Measurements from ENCODE around the gene HOPX. TPM values are rescaled to one million over a fixed set of nuclear protein-coding genes. Genes with fewer than 3 reads are reported as not detected.
"Not testable (repeated sequence)": the region's sequence is repeated elsewhere in the genome, so short reads cannot be mapped to it uniquely, and the experiment has no call there.

The HOPX gene
- total RNA-seq, 1 donor from 2014 or later = not detected

DNA sequence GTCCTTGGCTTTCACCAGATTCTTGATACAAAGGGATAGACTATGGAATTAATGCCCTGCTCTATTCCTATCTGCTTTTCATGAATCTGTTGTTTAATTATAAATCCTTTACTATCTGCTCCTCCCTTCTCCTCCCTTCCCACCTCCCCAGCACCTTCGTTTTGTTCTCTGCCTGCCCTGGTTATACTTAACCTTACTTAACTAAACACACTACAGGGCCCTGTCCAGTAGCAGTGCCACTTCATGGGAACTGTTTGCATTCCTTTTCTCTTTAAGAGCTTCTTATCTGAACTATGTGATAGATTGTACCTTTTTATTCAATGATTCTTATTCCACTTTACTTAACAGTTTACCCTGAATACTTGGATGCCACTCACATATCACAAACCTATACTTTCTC lies 830 bp downstream of the HOPX start:
- TF ChIP-seq, protein P1, sequence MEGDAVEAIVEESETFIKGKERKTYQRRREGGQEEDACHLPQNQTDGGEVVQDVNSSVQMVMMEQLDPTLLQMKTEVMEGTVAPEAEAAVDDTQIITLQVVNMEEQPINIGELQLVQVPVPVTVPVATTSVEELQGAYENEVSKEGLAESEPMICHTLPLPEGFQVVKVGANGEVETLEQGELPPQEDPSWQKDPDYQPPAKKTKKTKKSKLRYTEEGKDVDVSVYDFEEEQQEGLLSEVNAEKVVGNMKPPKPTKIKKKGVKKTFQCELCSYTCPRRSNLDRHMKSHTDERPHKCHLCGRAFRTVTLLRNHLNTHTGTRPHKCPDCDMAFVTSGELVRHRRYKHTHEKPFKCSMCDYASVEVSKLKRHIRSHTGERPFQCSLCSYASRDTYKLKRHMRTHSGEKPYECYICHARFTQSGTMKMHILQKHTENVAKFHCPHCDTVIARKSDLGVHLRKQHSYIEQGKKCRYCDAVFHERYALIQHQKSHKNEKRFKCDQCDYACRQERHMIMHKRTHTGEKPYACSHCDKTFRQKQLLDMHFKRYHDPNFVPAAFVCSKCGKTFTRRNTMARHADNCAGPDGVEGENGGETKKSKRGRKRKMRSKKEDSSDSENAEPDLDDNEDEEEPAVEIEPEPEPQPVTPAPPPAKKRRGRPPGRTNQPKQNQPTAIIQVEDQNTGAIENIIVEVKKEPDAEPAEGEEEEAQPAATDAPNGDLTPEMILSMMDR (conservative IDR thresholded peaks at IDR 0.05; ENCODE audit: low read depth, low read length) = no peak
- DNase-seq (ENCODE audit: low read depth) = no peak

DNA sequence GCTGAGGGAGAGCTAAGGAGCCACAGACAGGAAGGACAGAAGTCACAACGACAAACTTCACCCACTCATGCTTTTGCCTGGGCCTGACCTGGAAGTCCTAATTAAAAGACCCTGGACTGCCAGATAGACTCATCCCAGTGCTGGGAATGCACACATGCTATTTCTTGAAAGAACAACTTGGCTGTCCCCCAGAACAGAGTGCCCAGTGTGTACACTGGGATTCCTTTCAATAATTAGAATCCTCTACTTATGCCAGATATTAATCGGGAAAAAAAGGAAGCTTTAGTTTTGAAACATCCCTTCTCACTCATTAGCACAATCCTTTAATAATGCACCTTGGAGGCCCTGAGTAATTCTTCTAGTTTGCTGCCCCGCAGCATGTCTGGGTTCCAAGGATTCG lies 3.4 kb downstream of the HOPX start:
- TF ChIP-seq, protein P1 (conservative IDR thresholded peaks at IDR 0.05; ENCODE audit: low read depth, low read length) = no peak
- no peak for DNase-seq (ENCODE audit: low read depth)
- no peak overlapping the region for H3K4me3 ChIP-seq (ENCODE audit: low read depth, low read length)

More for the DNA sequence above, 830 bp downstream of the HOPX start:
- H3K4me3 ChIP-seq (ENCODE audit: low read depth, low read length) = no peak overlapping the region

DNA sequence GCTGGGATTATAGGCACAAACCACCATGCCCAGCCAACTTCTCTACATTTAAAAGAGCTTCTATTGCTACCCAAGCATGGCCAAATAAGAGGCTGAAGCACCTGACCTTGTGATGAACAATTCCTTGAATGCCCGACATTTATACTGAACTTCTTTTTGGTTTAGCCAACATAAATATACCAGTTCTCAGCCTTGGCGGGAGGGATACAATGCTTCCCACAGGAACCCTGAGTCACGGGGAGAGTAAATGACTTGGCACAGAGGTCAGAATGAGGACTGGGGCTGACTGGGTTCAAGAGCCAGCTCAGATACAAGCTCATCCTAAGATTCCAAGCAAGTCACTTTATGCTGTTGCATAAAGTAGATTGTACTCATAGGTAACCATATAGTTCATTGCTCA lies 6.1 kb downstream of the HOPX start:
- H3K4me3 ChIP-seq (ENCODE audit: low read depth, low read length) = no peak overlapping the region
- TF ChIP-seq, protein P1 (conservative IDR thresholded peaks at IDR 0.05; ENCODE audit: low read depth, low read length) = no peak
- DNase-seq (ENCODE audit: low read depth) = no peak

DNA sequence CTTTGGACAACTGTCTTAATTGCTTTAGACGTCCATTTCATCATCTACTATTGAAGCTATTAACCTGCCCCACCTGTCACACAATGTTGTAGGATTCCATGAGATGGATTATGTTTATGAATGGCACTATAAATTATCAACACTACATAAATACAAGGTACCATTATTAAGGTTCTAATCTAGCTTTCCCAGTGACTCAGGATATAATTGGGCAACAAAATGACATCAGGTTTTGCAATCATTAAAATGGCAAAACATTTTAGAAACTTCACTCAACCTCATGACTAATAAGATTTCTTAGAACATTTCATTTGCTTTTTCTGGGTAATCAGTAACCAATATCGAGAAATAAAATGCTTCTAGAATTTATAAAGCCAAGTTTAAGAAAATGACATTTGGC lies 9.2 kb downstream of the HOPX start:
- TF ChIP-seq, protein P1 (conservative IDR thresholded peaks at IDR 0.05; ENCODE audit: low read depth, low read length) = no peak
- no peak overlapping the region for H3K4me3 ChIP-seq (ENCODE audit: low read depth, low read length)
- peak; percentile 45 for DNase-seq (ENCODE audit: low read depth)

DNA sequence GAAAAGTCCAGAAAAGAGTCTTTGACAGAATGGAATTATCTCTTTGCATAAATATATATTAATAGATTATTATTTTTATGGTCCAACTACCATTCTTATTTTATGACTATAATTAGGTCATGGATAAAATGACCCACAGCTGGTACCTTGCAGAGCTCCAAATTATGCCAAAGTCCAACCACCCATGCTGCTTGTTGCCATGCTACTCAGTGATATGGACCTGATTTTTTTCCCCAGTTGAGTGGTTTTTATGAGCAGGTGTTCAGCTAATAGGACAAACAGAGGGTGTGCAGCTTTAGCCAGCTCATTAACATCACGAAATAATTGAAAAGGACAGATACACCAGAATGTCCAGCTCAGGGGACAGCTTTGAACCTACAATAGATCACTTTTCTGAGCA lies 9.7 kb downstream of the HOPX start:
- TF ChIP-seq, protein P1 (conservative IDR thresholded peaks at IDR 0.05; ENCODE audit: low read depth, low read length) = no peak
- no peak overlapping the region for H3K4me3 ChIP-seq (ENCODE audit: low read depth, low read length)
- DNase-seq (ENCODE audit: low read depth) = no peak

- TF ChIP-seq, protein P1 (conservative IDR thresholded peaks at IDR 0.05; ENCODE audit: low read depth, low read length) = peak; percentile 50
- no peak for DNase-seq (ENCODE audit: low read depth)
- no peak overlapping the region for H3K4me3 ChIP-seq (ENCODE audit: low read depth, low read length)
Measured at GRCh38 chr4:56668267-56668666, 12.8 kb downstream of the HOPX start.

GRCh38 chr4:56667396-56667795 lies 13.7 kb downstream of the HOPX start:
- not testable (repeated sequence) for H3K4me3 ChIP-seq (ENCODE audit: low read depth, low read length); DNase-seq (ENCODE audit: low read depth)

DNA sequence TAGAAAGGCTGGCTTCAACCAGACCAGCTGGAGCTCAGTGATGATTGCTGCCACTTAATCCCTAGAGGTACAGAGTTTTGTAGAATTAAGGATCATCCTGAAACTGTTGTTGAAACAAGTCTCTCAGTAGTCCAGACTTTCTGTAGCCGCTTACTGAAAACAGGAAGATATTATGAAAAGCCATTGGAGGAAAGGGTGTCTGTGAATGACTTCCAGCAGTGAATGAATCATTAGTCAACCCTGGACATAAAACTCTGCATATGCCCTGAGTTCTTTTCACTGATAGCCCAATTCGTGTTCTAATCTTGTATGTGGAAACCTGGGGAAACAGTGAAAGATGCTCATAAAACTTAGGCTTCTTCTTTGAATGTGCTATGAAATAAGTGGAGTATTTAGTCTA lies 14.8 kb downstream of the HOPX start:
- DNase-seq (ENCODE audit: low read depth) = no peak
- H3K4me3 ChIP-seq (ENCODE audit: low read depth, low read length) = no peak overlapping the region
- TF ChIP-seq, protein P1 (conservative IDR thresholded peaks at IDR 0.05; ENCODE audit: low read depth, low read length) = no peak

All from epithelial cell of proximal tubule (primary cell).